Ovary (tissue), 9 donors: ENCODE data around the gene GMPR. TPM values are rescaled to one million over a fixed set of nuclear protein-coding genes. Genes with fewer than 3 reads are reported as not detected.

Experiments
- DNase-seq, 5 donors: peaks; one replicate each; pipeline ENCODE4 v3.0.0-alpha.2; 2019 to 2020
- H3K27ac ChIP-seq, 2 donors: fragments of 200-600 bp; one replicate each; pipeline versions ENCODE4 v1.5.1 to v1.8.0; 2019 to 2022
- H3K27me3 ChIP-seq: fragments of 200-600 bp; one replicate; pipeline ENCODE4 v1.8.0; 2022
- H3K36me3 ChIP-seq: fragments of 200-600 bp; sonication (generic); one replicate; pipeline ENCODE4 v1.5.1; 2019
- H3K4me1 ChIP-seq: one replicate; pipeline ENCODE4 v1.8.1; 2013; ENCODE audit warnings: mild to moderate bottlenecking, moderate library complexity; ENCODE audit not compliant: insufficient read depth
- H3K4me3 ChIP-seq: fragments of 200-600 bp; sonication (generic); one replicate; pipeline ENCODE4 v1.5.1; 2017
- H3K9me3 ChIP-seq, 2 donors: fragments of 200-600 bp in 1 of 2; sonication (generic) in 1 of 2; one replicate each; pipeline versions ENCODE4 v1.5.1 to v1.8.1; 2013 to 2019; ENCODE audit warnings: mild to moderate bottlenecking in 1 of 2, moderate library complexity in 1 of 2
- CTCF ChIP-seq, 3 donors: fragments of 450-650 bp in 2 of 3; fragments of 200-600 bp in 1 of 3; IDR thresholded peaks; one replicate each; pipeline versions ENCODE4 v1.5.1 to v1.8.0; 2016 to 2022; ENCODE audit warnings: antibody characterized with exemption in 3 of 3, mild to moderate bottlenecking in 1 of 3
- EP300 ChIP-seq: sonication (generic); formaldehyde crosslinking; IDR thresholded peaks from one replicate; pipeline ENCODE4 v1.6.1; 2017; ENCODE audit warnings: antibody characterized with exemption
- POLR2A ChIP-seq: fragments of 450-650 bp; IDR thresholded peaks from one replicate; pipeline ENCODE4 v1.6.1; 2017; ENCODE audit warnings: antibody characterized with exemption, mild to moderate bottlenecking, moderate library complexity
- WGBS, 3 donors: extraction: QIAGEN DNeasy Blood & Tissue Kit in 1 of 3; methylation state at CpG; one replicate each; pipeline versions ENCODE4 v1.1.5 to v1.1.7; 2013 to 2017; 5-methylcytosine and 5-hydroxymethylcytosine counted together
- intact Hi-C, 4 donors: fragments of 100-400 bp; cut with DNase I; formaldehyde crosslinking; loops; one replicate each; pipeline versions ENCODE4 v1.11.0 to v1.15.1; 2022 to 2023
- polyA plus RNA-seq, 2 donors: library from polyadenylated mRNA; stranded (reverse); fragments of 200-250 nt in 1 of 2; fragments of 350-450 nt in 1 of 2; fragmentation: Illumina TruSeq in 1 of 2; extraction: RNeasy Lipid Tissue Mini Kit (QIAGEN cat#74804) in 1 of 2; gene quantifications; one replicate each; pipeline ENCODE4 v1.2.3, GENCODE V29; 2013 to 2014
- total RNA-seq, 7 donors: library from RNA; depleted of rRNA in 2 of 7; stranded (reverse); fragments of >200 nt in 2 of 7; fragmentation: NEBNext Ultra II Directional in 3 of 7; extraction: Animal tissue kit (Norgen Biotek cat#: 25700) in 3 of 7; gene quantifications; one replicate each; pipeline versions ENCODE4 v1.1.0 to v1.2.4, GENCODE V29; 2016 to 2023
- donor health status: DM: no; HTN: no; CAD: no; lungs with moderate emphysema.
- donor health status: DM: no; HTN: no; CAD: no.
- donor health status: Bipolar disorder and iron deficiency.
- donor health status: DM: yes; HTN: yes; CAD: no.
- donor health status: DM: no; HTN: no; CAD: no.
- donor health status: DM: yes; HTN: yes; CAD: no.

GMPR gene
- total and polyA plus RNA-seq, 9 donors = 18.6 to 50.2 (median 35.1) TPM

GRCh38 chr6:16292432-16292831, 54.0 kb downstream of the GMPR start:
- intact Hi-C loops = no loop called here
- TF ChIP-seq EP300 (no peak), CTCF (IDR thresholded peaks at IDR 0.05) (no peak), POLR2A (no peak)
- Histone ChIP-seq H3K4me3 (no peak overlapping the region), H3K4me1 (no peaks in the 10 kb centered on the region), H3K27ac (no peak overlapping the region), H3K36me3 (no peaks in the 10 kb centered on the region), H3K27me3 (no peaks in the 10 kb centered on the region), H3K9me3 (no peaks in the 10 kb centered on the region)
- WGBS, 3 donors = 65 to 89% (median 72%) methylated on average over 5 of the region's 5 CpGs
- no peak for DNase-seq

- Histone ChIP-seq H3K27me3 (no peaks in the 10 kb centered on the region), H3K4me1 (no peaks in the 10 kb centered on the region), H3K36me3 (no peaks in the 10 kb centered on the region), H3K9me3 (no peaks in the 10 kb centered on the region), H3K27ac (no peak overlapping the region), H3K4me3 (no peak overlapping the region)
- 80 to 84% (median 81%) methylated on average over 8 of the region's 8 CpGs for WGBS, 3 donors
- intact Hi-C loops = no loop called here
- TF ChIP-seq POLR2A (no peak), EP300 (no peak), CTCF (IDR thresholded peaks at IDR 0.05) (no peak)
- no peak for DNase-seq
Observed at GRCh38 chr6:16292942-16293341, 54.6 kb downstream of the GMPR start.

- H3K27me3 ChIP-seq = no peaks in the 10 kb centered on the region
- no peak for DNase-seq
- H3K4me3 ChIP-seq = no peak overlapping the region
- 86 to 91% (median 89%) methylated on average over 10 of the region's 10 CpGs for WGBS, 3 donors
- H3K4me1 ChIP-seq = no peaks in the 10 kb centered on the region
- H3K36me3 ChIP-seq = no peaks in the 10 kb centered on the region
- TF ChIP-seq CTCF (IDR thresholded peaks at IDR 0.05) (no peak), EP300 (no peak), POLR2A (no peak)
- no peak overlapping the region for H3K27ac ChIP-seq
- intact Hi-C loops = no loop called here
- no peaks in the 10 kb centered on the region for H3K9me3 ChIP-seq
Observed at GRCh38 chr6:16294371-16294770, 56.0 kb downstream of the GMPR start.

- DNase-seq = no peak
- intact Hi-C loops = no loop called here
- no peak for TF ChIP-seq EP300
- no peak for TF ChIP-seq CTCF (IDR thresholded peaks at IDR 0.05)
- TF ChIP-seq POLR2A = no peak
- Histone ChIP-seq H3K4me1 (no peaks in the 10 kb centered on the region), H3K27me3 (no peaks in the 10 kb centered on the region), H3K27ac (no peak overlapping the region), H3K4me3 (no peak overlapping the region), H3K36me3 (no peaks in the 10 kb centered on the region), H3K9me3 (no peaks in the 10 kb centered on the region)
- WGBS, 3 donors = 87 to 88% (median 87%) methylated on average over 15 of the region's 15 CpGs
Observed at GRCh38 chr6:16295060-16295459, 56.7 kb downstream of the GMPR start.

GRCh38 chr6:16295471-16295870, 57.1 kb downstream of the GMPR start:
- TF ChIP-seq CTCF (IDR thresholded peaks at IDR 0.05) = no peak
- TF ChIP-seq POLR2A = no peak
- no peak for TF ChIP-seq EP300
- Histone ChIP-seq H3K4me1 (no peaks in the 10 kb centered on the region), H3K27ac (no peak overlapping the region), H3K4me3 (no peak overlapping the region), H3K27me3 (no peaks in the 10 kb centered on the region), H3K9me3 (no peaks in the 10 kb centered on the region), H3K36me3 (no peaks in the 10 kb centered on the region)
- whole genome bisulfite sequencing, 3 donors = 80 to 87% (median 84%) methylated on average over 5 of the region's 5 CpGs
- no peak for DNase-seq
- intact Hi-C loops = no loop called here
